HepG2 (cell line): ENCODE measurements around the gene CTU2. TPM values are rescaled to one million over a fixed set of nuclear protein-coding genes. Genes with fewer than 3 reads are reported as not detected.

Experiments
- ATAC-seq: fragments of 200-7000 bp; cut with Tn5 transposase; 3 replicates; pipeline ENCODE4 v1.9.1; 2020; ENCODE audit warnings: mild to moderate bottlenecking, moderate library complexity
- BruUV-seq: library from RNA; stranded (reverse); fragments of 400-500 nt; replicated peaks from 2 replicates; lab custom pipeline; 2021; lab: Mats Ljungman, UMichigan
- CTCF ChIA-PET: fragments of 300-600 bp; formaldehyde crosslinking; extraction: SDS; loops from one replicate; lab custom pipeline; 2021; ENCODE audit warnings: low total read pairs, inconsistent platforms, low intra/inter-chr PET ratio; lab: Yijun Ruan, JAX
- POLR2A ChIA-PET: fragments of 350-600 bp; sonication (Branson Sonifier 250); formaldehyde crosslinking; loops from one replicate; lab custom pipeline; 2020; ENCODE audit warnings: antibody characterized with exemption, inconsistent platforms; lab: Yijun Ruan, JAX
- DNase-seq: peaks from one replicate; pipeline ENCODE4 v3.0.0-alpha.2; 2015; ENCODE audit warnings: low spot score
- FAIRE-seq: peaks from 3 replicates; lab custom pipeline; 2011; peaks lifted over from hg19 to GRCh38; lab: Jason Lieb, UNC
- H2AFZ ChIP-seq: one replicate; pipeline ENCODE4 v1.6.1; 2011; ENCODE audit warnings: low read length, inconsistent platforms
- H3K27ac ChIP-seq: fragments of 300-600 bp; 3 replicates; pipeline ENCODE4 v1.8.0; 2011; ENCODE audit warnings: mixed run types, mild to moderate bottlenecking, mixed read lengths, low read length, inconsistent platforms; ENCODE audit not compliant: insufficient read depth; ENCODE audit errors: extremely low read length
- H3K27me3 ChIP-seq, 2 experiments: fragments of 200-600 bp in 1 of 2; 2 replicates in 1 of 2; 3 replicates in 1 of 2; pipeline versions ENCODE4 v1.6.0 to v1.8.0; 2011; ENCODE audit warnings: low read length in 2 of 2, mild to moderate bottlenecking in 2 of 2, moderate library complexity in 2 of 2, inconsistent platforms in 1 of 2; ENCODE audit not compliant: insufficient read depth in 2 of 2, control insufficient read depth in 1 of 2
- H3K36me3 ChIP-seq, 2 experiments: fragments of 200-600 bp in 1 of 2; replicated peaks in 1 of 2; 2 replicates in 1 of 2; 3 replicates in 1 of 2; pipeline versions ENCODE4 v1.5.1 to v1.8.0; 2011; ENCODE audit warnings: low read length in 2 of 2, inconsistent platforms in 1 of 2; ENCODE audit not compliant: insufficient read depth in 2 of 2, control insufficient read depth in 1 of 2
- H3K4me1 ChIP-seq: 2 replicates; pipeline ENCODE4 v1.5.1; 2012; ENCODE audit warnings: low read length, inconsistent platforms; ENCODE audit not compliant: insufficient read depth
- H3K4me2 ChIP-seq: 2 replicates; pipeline ENCODE4 v1.6.0; 2011; ENCODE audit warnings: low read depth, low read length, inconsistent platforms
- H3K4me3 ChIP-seq, 3 experiments: fragments of 200-600 bp in 1 of 3; sonication (generic), shearing (Covaris generic) in 1 of 3; replicated peaks in 1 of 3; 2 replicates each; pipeline ENCODE4 v1.5.1; 2011 to 2016; ENCODE audit warnings: low read length in 3 of 3, inconsistent platforms in 2 of 3, low read depth in 2 of 3, mild to moderate bottlenecking in 2 of 3, control low read depth in 1 of 3, mixed read lengths in 1 of 3; ENCODE audit not compliant: insufficient read depth in 1 of 3
- H3K79me2 ChIP-seq: one replicate; pipeline ENCODE4 v1.6.1; 2011; ENCODE audit warnings: low read length, inconsistent platforms; ENCODE audit not compliant: insufficient read depth
- H3K9ac ChIP-seq: 2 replicates; pipeline ENCODE4 v1.6.0; 2011; ENCODE audit warnings: mild to moderate bottlenecking, low read depth, low read length, inconsistent platforms; ENCODE audit not compliant: insufficient read depth
- H3K9me3 ChIP-seq: 2 replicates; pipeline ENCODE4 v1.5.1; 2012; ENCODE audit warnings: mild to moderate bottlenecking, low read length
- H4K20me1 ChIP-seq: 2 replicates; pipeline ENCODE4 v1.6.0; 2011; ENCODE audit warnings: inconsistent platforms, mild to moderate bottlenecking, low read length, moderate library complexity; ENCODE audit not compliant: insufficient read depth
- CC2D1A ChIP-seq: sonication (generic); formaldehyde crosslinking; IDR thresholded peaks from 2 replicates; pipeline ENCODE4 v1.8.1; 2023; ENCODE audit warnings: mild to moderate bottlenecking, missing genetic modification reagents
- DNMT3B ChIP-seq: conservative IDR thresholded peaks from 2 replicates; pipeline ENCODE4 v1.6.1; 2016; ENCODE audit warnings: missing biosample characterization, control low read depth
- WGBS: methylation state at CpG from one replicate; pipeline ENCODE4 v1.1.6; 2017; ENCODE audit warnings: low lambda C conversion rate; 5-methylcytosine and 5-hydroxymethylcytosine counted together
- in situ Hi-C: cut with HindIII; loops from 2 replicates; pipeline ENCODE4 v1.10.0; 2017; ENCODE audit warnings: low pct_unique_long_range_greater_than_20kb; ENCODE audit not compliant: extremely low pct_ligation_motif_present
- intact Hi-C: fragments of 100-400 bp; cut with micrococcal nuclease; formaldehyde crosslinking; loops from one replicate; pipeline ENCODE4 v1.10.0; 2022; ENCODE audit not compliant: unreplicated experiment
- polyA plus RNA-seq, 8 experiments: library from polyadenylated mRNA; depleted of rRNA in 3 of 8; stranded (reverse) in 7 of 8; unstranded in 1 of 8; fragments of >200 nt; fragmentation: Illumina TruSeq in 4 of 8; extraction: Trizol in 4 of 8; gene quantifications; 2 replicates each; pipeline versions ENCODE4 v1.2.1 to v1.2.3, GENCODE V29; 2011 to 2016; ENCODE audit warnings: low read depth in 4 of 8, missing spikeins in 1 of 8, mixed read lengths in 1 of 8; ENCODE audit not compliant: insufficient read depth in 1 of 8
- total RNA-seq, 5 experiments: library from RNA; depleted of rRNA; stranded (reverse); fragments of >200 nt; fragmentation: Illumina TruSeq; extraction: Trizol; gene quantifications; 2 replicates each; pipeline ENCODE4 v1.2.3, GENCODE V29; 2016; ENCODE audit warnings: low read depth in 1 of 5
- TF ChIP-seq, protein P1 (sequence below): sonication (generic); formaldehyde crosslinking; IDR thresholded peaks from 2 replicates; pipeline ENCODE4 v1.4.0; 2020; ENCODE audit warnings: missing genetic modification reagents
- TF ChIP-seq, protein P2 (sequence below): sonication (generic); formaldehyde crosslinking; IDR thresholded peaks from 2 replicates; pipeline ENCODE4 v1.5.1; 2020; ENCODE audit warnings: mild to moderate bottlenecking, moderate library complexity, missing genetic modification reagents
- TF ChIP-seq, protein P3 (sequence below): sonication (generic); formaldehyde crosslinking; IDR thresholded peaks from 2 replicates; pipeline ENCODE4 v1.9.0; 2021; ENCODE audit warnings: missing genetic modification reagents, borderline replicate concordance
- TF ChIP-seq, protein P4 (sequence below): sonication (generic); formaldehyde crosslinking; IDR thresholded peaks from 2 replicates; pipeline ENCODE4 v1.5.0; 2020; ENCODE audit warnings: mild to moderate bottlenecking, low read depth, missing genetic modification reagents, borderline replicate concordance
- TF ChIP-seq, protein P5 (sequence below): sonication (generic); formaldehyde crosslinking; IDR thresholded peaks from 2 replicates; pipeline ENCODE4 v1.8.1; 2023; ENCODE audit warnings: mild to moderate bottlenecking, missing genetic modification reagents, borderline replicate concordance
- TF ChIP-seq, protein P6 (sequence below): IDR thresholded peaks from 2 replicates; pipeline ENCODE4 v1.4.0; 2020; ENCODE audit warnings: mild to moderate bottlenecking, missing genetic modification reagents

The CTU2 gene
- total and polyA plus RNA-seq, 2 of the 13 experiments (the other 11 are each of a cell fraction or from before 2014, with no cell fraction given): 13.3 to 21.9 TPM

DNA sequence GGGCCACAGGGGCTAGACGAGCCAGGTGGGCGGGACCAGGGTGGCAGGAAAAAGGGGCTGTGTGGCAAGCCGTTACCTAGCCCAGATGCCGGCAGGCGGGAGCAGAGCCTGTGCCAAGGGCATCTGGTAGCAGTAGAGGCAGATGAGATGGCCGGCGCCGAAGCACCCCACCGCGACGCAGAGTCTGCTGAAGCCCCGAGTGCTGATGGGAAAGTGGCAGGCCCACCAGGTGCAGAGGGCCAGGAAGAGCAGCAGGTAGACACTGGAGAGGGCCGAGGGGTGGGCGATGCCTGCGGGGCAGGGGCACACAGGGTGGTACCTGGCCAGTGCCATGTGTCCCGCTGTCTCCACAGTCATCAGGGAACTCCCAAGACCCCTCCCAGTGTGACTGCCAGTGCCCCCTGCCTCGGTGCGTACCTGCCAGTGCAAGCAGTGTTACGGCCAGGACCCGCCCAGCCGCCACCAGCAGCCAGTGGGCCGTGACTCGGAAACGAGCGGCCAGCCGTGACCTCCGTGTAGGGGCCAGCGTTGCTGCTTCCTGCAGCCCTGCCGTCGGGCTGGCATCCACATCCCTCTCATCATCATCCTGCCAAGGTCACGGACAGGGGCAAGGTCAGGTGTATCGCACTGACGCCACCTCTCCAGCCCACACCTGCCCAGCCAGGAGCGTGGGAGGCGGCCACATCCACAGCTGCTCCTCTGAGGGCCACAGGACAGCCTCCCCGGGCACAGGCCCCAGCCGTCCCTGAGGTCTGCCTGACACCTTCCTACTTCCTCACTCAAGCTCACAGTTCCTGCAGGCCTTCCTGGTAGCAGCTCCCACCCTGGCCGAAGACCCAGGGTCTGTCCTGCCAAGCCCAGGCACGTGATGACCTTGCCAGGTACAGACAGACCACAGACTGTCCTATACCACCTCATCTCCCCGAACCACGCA, 32.1 kb downstream of the CTU2 start:
- no peak for ATAC-seq
- FAIRE-seq: no peak
- in situ Hi-C loops: no loop called here
- TF ChIP-seq, protein P1, sequence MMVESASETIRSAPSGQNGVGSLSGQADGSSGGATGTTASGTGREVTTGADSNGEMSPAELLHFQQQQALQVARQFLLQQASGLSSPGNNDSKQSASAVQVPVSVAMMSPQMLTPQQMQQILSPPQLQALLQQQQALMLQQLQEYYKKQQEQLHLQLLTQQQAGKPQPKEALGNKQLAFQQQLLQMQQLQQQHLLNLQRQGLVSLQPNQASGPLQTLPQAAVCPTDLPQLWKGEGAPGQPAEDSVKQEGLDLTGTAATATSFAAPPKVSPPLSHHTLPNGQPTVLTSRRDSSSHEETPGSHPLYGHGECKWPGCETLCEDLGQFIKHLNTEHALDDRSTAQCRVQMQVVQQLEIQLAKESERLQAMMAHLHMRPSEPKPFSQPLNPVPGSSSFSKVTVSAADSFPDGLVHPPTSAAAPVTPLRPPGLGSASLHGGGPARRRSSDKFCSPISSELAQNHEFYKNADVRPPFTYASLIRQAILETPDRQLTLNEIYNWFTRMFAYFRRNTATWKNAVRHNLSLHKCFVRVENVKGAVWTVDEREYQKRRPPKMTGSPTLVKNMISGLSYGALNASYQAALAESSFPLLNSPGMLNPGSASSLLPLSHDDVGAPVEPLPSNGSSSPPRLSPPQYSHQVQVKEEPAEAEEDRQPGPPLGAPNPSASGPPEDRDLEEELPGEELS (CRISPR knock-in tag): no peak
- TF ChIP-seq, protein P2, sequence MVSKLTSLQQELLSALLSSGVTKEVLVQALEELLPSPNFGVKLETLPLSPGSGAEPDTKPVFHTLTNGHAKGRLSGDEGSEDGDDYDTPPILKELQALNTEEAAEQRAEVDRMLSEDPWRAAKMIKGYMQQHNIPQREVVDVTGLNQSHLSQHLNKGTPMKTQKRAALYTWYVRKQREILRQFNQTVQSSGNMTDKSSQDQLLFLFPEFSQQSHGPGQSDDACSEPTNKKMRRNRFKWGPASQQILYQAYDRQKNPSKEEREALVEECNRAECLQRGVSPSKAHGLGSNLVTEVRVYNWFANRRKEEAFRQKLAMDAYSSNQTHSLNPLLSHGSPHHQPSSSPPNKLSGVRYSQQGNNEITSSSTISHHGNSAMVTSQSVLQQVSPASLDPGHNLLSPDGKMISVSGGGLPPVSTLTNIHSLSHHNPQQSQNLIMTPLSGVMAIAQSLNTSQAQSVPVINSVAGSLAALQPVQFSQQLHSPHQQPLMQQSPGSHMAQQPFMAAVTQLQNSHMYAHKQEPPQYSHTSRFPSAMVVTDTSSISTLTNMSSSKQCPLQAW (CRISPR knock-in tag): no peak
- TF ChIP-seq, protein P3, sequence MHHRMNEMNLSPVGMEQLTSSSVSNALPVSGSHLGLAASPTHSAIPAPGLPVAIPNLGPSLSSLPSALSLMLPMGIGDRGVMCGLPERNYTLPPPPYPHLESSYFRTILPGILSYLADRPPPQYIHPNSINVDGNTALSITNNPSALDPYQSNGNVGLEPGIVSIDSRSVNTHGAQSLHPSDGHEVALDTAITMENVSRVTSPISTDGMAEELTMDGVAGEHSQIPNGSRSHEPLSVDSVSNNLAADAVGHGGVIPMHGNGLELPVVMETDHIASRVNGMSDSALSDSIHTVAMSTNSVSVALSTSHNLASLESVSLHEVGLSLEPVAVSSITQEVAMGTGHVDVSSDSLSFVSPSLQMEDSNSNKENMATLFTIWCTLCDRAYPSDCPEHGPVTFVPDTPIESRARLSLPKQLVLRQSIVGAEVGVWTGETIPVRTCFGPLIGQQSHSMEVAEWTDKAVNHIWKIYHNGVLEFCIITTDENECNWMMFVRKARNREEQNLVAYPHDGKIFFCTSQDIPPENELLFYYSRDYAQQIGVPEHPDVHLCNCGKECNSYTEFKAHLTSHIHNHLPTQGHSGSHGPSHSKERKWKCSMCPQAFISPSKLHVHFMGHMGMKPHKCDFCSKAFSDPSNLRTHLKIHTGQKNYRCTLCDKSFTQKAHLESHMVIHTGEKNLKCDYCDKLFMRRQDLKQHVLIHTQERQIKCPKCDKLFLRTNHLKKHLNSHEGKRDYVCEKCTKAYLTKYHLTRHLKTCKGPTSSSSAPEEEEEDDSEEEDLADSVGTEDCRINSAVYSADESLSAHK: no peak
- TF ChIP-seq, protein P4, sequence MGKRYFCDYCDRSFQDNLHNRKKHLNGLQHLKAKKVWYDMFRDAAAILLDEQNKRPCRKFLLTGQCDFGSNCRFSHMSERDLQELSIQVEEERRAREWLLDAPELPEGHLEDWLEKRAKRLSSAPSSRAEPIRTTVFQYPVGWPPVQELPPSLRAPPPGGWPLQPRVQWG: no peak
- TF ChIP-seq, protein P5, sequence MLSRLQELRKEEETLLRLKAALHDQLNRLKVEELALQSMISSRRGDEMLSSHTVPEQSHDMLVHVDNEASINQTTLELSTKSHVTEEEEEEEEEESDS (CRISPR knock-in tag): no peak
- TF ChIP-seq CC2D1A: no peak
- TF ChIP-seq, protein P6, sequence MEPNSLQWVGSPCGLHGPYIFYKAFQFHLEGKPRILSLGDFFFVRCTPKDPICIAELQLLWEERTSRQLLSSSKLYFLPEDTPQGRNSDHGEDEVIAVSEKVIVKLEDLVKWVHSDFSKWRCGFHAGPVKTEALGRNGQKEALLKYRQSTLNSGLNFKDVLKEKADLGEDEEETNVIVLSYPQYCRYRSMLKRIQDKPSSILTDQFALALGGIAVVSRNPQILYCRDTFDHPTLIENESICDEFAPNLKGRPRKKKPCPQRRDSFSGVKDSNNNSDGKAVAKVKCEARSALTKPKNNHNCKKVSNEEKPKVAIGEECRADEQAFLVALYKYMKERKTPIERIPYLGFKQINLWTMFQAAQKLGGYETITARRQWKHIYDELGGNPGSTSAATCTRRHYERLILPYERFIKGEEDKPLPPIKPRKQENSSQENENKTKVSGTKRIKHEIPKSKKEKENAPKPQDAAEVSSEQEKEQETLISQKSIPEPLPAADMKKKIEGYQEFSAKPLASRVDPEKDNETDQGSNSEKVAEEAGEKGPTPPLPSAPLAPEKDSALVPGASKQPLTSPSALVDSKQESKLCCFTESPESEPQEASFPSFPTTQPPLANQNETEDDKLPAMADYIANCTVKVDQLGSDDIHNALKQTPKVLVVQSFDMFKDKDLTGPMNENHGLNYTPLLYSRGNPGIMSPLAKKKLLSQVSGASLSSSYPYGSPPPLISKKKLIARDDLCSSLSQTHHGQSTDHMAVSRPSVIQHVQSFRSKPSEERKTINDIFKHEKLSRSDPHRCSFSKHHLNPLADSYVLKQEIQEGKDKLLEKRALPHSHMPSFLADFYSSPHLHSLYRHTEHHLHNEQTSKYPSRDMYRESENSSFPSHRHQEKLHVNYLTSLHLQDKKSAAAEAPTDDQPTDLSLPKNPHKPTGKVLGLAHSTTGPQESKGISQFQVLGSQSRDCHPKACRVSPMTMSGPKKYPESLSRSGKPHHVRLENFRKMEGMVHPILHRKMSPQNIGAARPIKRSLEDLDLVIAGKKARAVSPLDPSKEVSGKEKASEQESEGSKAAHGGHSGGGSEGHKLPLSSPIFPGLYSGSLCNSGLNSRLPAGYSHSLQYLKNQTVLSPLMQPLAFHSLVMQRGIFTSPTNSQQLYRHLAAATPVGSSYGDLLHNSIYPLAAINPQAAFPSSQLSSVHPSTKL (CRISPR knock-in tag): no peak
- TF ChIP-seq DNMT3B (CRISPR knock-in tag): no peak

More for the DNA sequence above, 32.1 kb downstream of the CTU2 start:
- CTCF ChIA-PET: interaction anchor here (1.2 to 2.2 kb wide), 3 partner anchors 47 to 429 kb away, joined by 3 to 8 read pairs (median 6); partner anchors contain the start of gene PIEZO1
- Histone ChIP-seq H3K4me2 (no peak overlapping the region), H3K79me2 (no peaks in the 10 kb centered on the region), H2AFZ (no peak overlapping the region), H3K4me1 (no peaks in the 10 kb centered on the region), H3K4me3 (no peak overlapping the region), H3K27me3 (no peaks in the 10 kb centered on the region), H3K27ac (no peak overlapping the region), H3K36me3 (peaks cover 42 to 70% of the 10 kb centered on the region in 2 experiments; a peak in 4 of 5 replicates), H3K9ac (no peak overlapping the region), H4K20me1 (peaks cover 2% of the 10 kb centered on the region), H3K9me3 (no peaks in the 10 kb centered on the region)
- POLR2A ChIA-PET: no interaction called here
- intact Hi-C loops: no loop called here
- no peak for DNase-seq
- no TSS peak for BruUV-seq
- 95% methylated on average over 30 of the region's 41 CpGs for WGBS
